ENCODE data around the gene ZNF334. TPM values are rescaled to one million over a fixed set of nuclear protein-coding genes. Genes with fewer than 3 reads are reported as not detected.

Gene ZNF334
- total RNA-seq, 1 donor from 2014 or later = 3.0 TPM

- Histone ChIP-seq H3K9me3 (no peaks in the 10 kb centered on the region), H3K4me1 (no peaks in the 10 kb centered on the region), H3K27ac (no peak overlapping the region), H3K4me3 (no peak overlapping the region), H3K36me3 (no peaks in the 10 kb centered on the region), H3K27me3 (peaks cover 14% of the 10 kb centered on the region)
- TF ChIP-seq CTCF (IDR thresholded peaks at IDR 0.05) = no peak
- intact Hi-C loops (cut with DNase I) = no loop called here
- no peak for ATAC-seq
- no peak for DNase-seq
Measured at GRCh38 chr20:46523696-46524328, 10.5 kb upstream of the ZNF334 start.

GRCh38 chr20:46523108-46523507 lies 9.7 kb upstream of the ZNF334 start:
- no peaks in the 10 kb centered on the region for H3K36me3 ChIP-seq
- peaks cover 14% of the 10 kb centered on the region for H3K27me3 ChIP-seq
- no peaks in the 10 kb centered on the region for H3K4me1 ChIP-seq
- H3K9me3 ChIP-seq = no peaks in the 10 kb centered on the region
- no peak for DNase-seq
- no peak for ATAC-seq
- H3K27ac ChIP-seq = no peak overlapping the region
- no peak overlapping the region for H3K4me3 ChIP-seq
- TF ChIP-seq CTCF (IDR thresholded peaks at IDR 0.05) = no peak
- intact Hi-C loops (cut with DNase I) = no loop called here

GRCh38 chr20:46520976-46521579 lies 7.7 kb upstream of the ZNF334 start:
- Histone ChIP-seq H3K9me3 (no peaks in the 10 kb centered on the region), H3K27me3 (peaks cover 23% of the 10 kb centered on the region), H3K4me1 (no peaks in the 10 kb centered on the region), H3K36me3 (no peaks in the 10 kb centered on the region), H3K4me3 (no peak overlapping the region), H3K27ac (no peak overlapping the region)
- peak; percentile 91 for ATAC-seq
- intact Hi-C loops (cut with DNase I) = no loop called here
- peak; percentile 56 for TF ChIP-seq CTCF (IDR thresholded peaks at IDR 0.05)
- DNase-seq = no peak

GRCh38 chr20:46520540-46520939 lies 7.2 kb upstream of the ZNF334 start:
- Histone ChIP-seq H3K27me3 (peaks cover 27% of the 10 kb centered on the region), H3K4me1 (no peaks in the 10 kb centered on the region), H3K4me3 (no peak overlapping the region), H3K36me3 (no peaks in the 10 kb centered on the region), H3K9me3 (no peaks in the 10 kb centered on the region), H3K27ac (no peak overlapping the region)
- no peak for TF ChIP-seq CTCF (IDR thresholded peaks at IDR 0.05)
- ATAC-seq = no peak
- no peak for DNase-seq
- intact Hi-C loops (cut with DNase I) = no loop called here

GRCh38 chr20:46519471-46520068 lies 6.2 kb upstream of the ZNF334 start:
- no peaks in the 10 kb centered on the region for H3K4me1 ChIP-seq
- no peak overlapping the region for H3K27ac ChIP-seq
- no peak for TF ChIP-seq CTCF (IDR thresholded peaks at IDR 0.05)
- H3K4me3 ChIP-seq = no peak overlapping the region
- H3K27me3 ChIP-seq = peaks cover 31% of the 10 kb centered on the region
- H3K9me3 ChIP-seq = no peaks in the 10 kb centered on the region
- no peaks in the 10 kb centered on the region for H3K36me3 ChIP-seq
- DNase-seq (no peak), ATAC-seq (no peak)
- intact Hi-C loops (cut with DNase I) = no loop called here
